LoVo (cell line): ENCODE data around the gene CD248.
A peak's percentile ranks its signal among the peaks of the same experiment; 100 is the strongest.
"Not testable (repeated sequence)": the region's sequence is repeated elsewhere in the genome, so short reads cannot be mapped to it uniquely, and the experiment has no call there.

Experiments
- DNase-seq: peaks from one replicate; pipeline ENCODE4 v3.0.0-alpha.2; 2016; ENCODE audit warnings: low spot score

CD248 gene

GRCh38 chr11:66313321-66314185, 3.3 kb downstream of the CD248 start:
- no peak for DNase-seq

GRCh38 chr11:66312549-66313320, 4.1 kb downstream of the CD248 start:
- peak; percentile 99 for DNase-seq

- DNase-seq, result peak; percentile 90
Observed at GRCh38 chr11:66311965-66312548, 4.8 kb downstream of the CD248 start.

GRCh38 chr11:66311470-66311964, 5.3 kb downstream of the CD248 start:
- no peak for DNase-seq

- not testable (repeated sequence) for DNase-seq
Observed at GRCh38 chr11:66310803-66311440, 5.9 kb downstream of the CD248 start.

- no peak for DNase-seq
Observed at GRCh38 chr11:66310324-66310723, 6.5 kb downstream of the CD248 start.

GRCh38 chr11:66309475-66309874, 7.4 kb downstream of the CD248 start:
- DNase-seq, result no peak

- no peak for DNase-seq
Observed at GRCh38 chr11:66302656-66303055, 14.2 kb downstream of the CD248 start.

- DNase-seq, result no peak
Observed at GRCh38 chr11:66299186-66299585, 17.7 kb downstream of the CD248 start.

GRCh38 chr11:66297610-66298009, 19.2 kb downstream of the CD248 start:
- no peak for DNase-seq

GRCh38 chr11:66294626-66295620, 21.9 kb downstream of the CD248 start:
- DNase-seq, result no peak

- no peak for DNase-seq
Observed at GRCh38 chr11:66293777-66294625, 22.8 kb downstream of the CD248 start.

- DNase-seq, result no peak
Observed at GRCh38 chr11:66293352-66293751, 23.5 kb downstream of the CD248 start.

- DNase-seq, result no peak
Observed at GRCh38 chr11:66292543-66293332, 24.1 kb downstream of the CD248 start.

GRCh38 chr11:66291706-66292542, 24.9 kb downstream of the CD248 start, which contains the start of gene TMEM151A:
TSS of gene TMEM151A (plus strand) at chr11:66291894. CDS start at chr11:66292014, 120 bp downstream.
- peak; percentile 23 for DNase-seq

- no peak for DNase-seq
Observed at GRCh38 chr11:66291303-66291705, 25.5 kb downstream of the CD248 start.

GRCh38 chr11:66290330-66290621, 26.6 kb downstream of the CD248 start:
- DNase-seq, result no peak
